Mesothelial cell of epicardium (in vitro differentiated cells): ENCODE data around the gene ZMYM3. TPM values are rescaled to one million over a fixed set of nuclear protein-coding genes. Genes with fewer than 3 reads are reported as not detected.

Experiments
- DNase-seq, 2 experiments: peaks; one replicate each; pipeline ENCODE4 v3.0.0; 2021; ENCODE audit warnings: low spot score in 2 of 2; ENCODE audit not compliant: unreplicated experiment in 2 of 2
- H3K27ac Mint-ChIP-seq: 2 replicates; pipeline ENCODE4 v1.8.0; 2021; ENCODE audit warnings: mixed read lengths
- H3K27me3 Mint-ChIP-seq: 2 replicates; pipeline ENCODE4 v1.8.0; 2021; ENCODE audit warnings: low read depth, mixed read lengths
- H3K36me3 Mint-ChIP-seq: 2 replicates; pipeline ENCODE4 v1.8.0; 2021; ENCODE audit warnings: mixed read lengths
- H3K4me1 Mint-ChIP-seq: 2 replicates; pipeline ENCODE4 v1.8.0; 2021; ENCODE audit warnings: mixed read lengths
- H3K4me3 Mint-ChIP-seq: 2 replicates; pipeline ENCODE4 v1.8.0; 2021; ENCODE audit warnings: mild to moderate bottlenecking, moderate library complexity, mixed read lengths
- H3K9me3 Mint-ChIP-seq: 2 replicates; pipeline ENCODE4 v1.8.0; 2021; ENCODE audit warnings: mixed read lengths
- CTCF ChIP-seq: fragments of 200-600 bp; sonication (generic); IDR thresholded peaks from one replicate; pipeline ENCODE4 v1.5.0; 2021; ENCODE audit warnings: antibody characterized with exemption; ENCODE audit not compliant: unreplicated experiment
- total RNA-seq: library from RNA; stranded (reverse); gene quantifications from 3 replicates; pipeline ENCODE4 v1.2.1, GENCODE V29; 2021

ZMYM3 gene
- total RNA-seq, 1 donor from 2014 or later = 97.6 TPM

- Mint-ChIP-seq H3K27me3 (no peaks in the 10 kb centered on the region), H3K36me3 (no peaks in the 10 kb centered on the region), H3K4me3 (no peak within 1 kb of the TSS), H3K27ac (no peak within 1 kb of the TSS), H3K9me3 (peaks cover 6% of the 10 kb centered on the region), H3K4me1 (peaks cover 7% of the 10 kb centered on the region)
- no peak for DNase-seq
- TF ChIP-seq CTCF = no peak
Measured at GRCh38 chrX:71222929-71223328, 31.0 kb downstream of the ZMYM3 start, which contains the start of gene GJB1. Gene GJB1, plus strand, starts transcription at chrX:71223224. Its CDS starts 484 bp downstream, at chrX:71223708.

DNA sequence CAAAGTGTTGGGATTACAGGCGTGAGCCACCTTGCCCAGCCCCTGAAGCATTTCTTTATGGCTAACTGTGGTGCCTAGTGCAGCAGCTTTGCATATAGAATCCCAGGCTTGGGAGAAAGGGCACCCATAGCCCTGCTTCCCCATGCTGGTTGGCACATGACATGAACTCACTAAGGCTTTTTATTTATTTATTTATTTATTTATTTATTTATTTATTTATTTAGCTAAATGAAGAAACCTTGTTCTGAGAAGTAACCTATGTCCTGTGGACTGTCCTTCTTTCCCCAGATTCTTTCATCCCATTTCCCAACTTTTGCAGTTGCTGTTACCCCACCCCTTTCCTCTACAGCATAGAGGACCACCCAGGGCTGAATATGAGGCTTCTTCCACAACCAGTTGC, 32.8 kb downstream of the ZMYM3 start:
- DNase-seq = no peak
- H3K4me1 Mint-ChIP-seq = peaks cover 7% of the 10 kb centered on the region
- peaks cover 13% of the 10 kb centered on the region for H3K9me3 Mint-ChIP-seq
- no peaks in the 10 kb centered on the region for H3K36me3 Mint-ChIP-seq
- TF ChIP-seq CTCF = no peak
- H3K4me3 Mint-ChIP-seq = no peak overlapping the region
- no peaks in the 10 kb centered on the region for H3K27me3 Mint-ChIP-seq
- H3K27ac Mint-ChIP-seq = no peak overlapping the region

DNA sequence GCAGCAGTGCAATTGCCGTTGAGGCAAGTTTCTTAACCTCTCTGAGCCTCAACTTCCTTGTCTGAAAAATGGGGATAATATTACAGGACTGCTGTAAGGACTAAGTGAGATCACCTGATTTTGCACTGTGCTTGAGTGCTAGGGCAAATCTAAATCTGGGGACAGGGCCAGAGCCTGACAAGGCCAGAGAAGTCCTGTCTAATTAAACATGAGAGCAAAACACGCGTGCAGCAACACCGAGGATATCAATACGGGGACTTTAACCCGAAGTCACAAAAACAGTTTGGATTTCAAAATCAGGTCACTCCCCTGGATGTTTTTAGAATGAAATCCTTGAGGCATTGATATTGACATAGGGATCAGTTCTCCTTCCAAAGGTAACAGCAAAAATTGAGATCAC, 36.6 kb downstream of the ZMYM3 start:
- no peaks in the 10 kb centered on the region for H3K27me3 Mint-ChIP-seq
- H3K27ac Mint-ChIP-seq = no peak overlapping the region
- no peaks in the 10 kb centered on the region for H3K4me1 Mint-ChIP-seq
- no peak for TF ChIP-seq CTCF
- no peaks in the 10 kb centered on the region for H3K36me3 Mint-ChIP-seq
- no peak for DNase-seq
- no peak overlapping the region for H3K4me3 Mint-ChIP-seq
- peaks cover 12% of the 10 kb centered on the region for H3K9me3 Mint-ChIP-seq

DNA sequence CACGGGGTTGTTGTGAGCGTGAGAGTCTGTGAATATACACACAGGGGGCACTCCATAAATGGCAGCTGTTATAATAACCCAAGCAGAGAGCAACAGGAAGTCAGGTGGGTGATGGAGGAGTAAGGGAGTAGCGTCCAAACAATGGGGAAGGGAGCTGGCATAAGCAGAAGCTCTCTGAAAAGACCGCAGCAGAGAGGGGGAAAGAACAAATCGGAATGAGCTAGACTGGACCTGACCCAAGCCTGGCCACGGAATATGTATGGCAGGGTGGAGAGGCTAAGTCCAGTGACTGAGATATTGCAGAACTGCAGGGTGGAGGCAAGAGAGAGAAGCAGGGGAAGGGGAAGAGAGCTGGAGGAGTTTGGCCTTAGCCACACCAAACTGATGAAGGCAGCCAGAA, 37.5 kb downstream of the ZMYM3 start:
- no peak overlapping the region for H3K27ac Mint-ChIP-seq
- no peaks in the 10 kb centered on the region for H3K36me3 Mint-ChIP-seq
- no peaks in the 10 kb centered on the region for H3K4me1 Mint-ChIP-seq
- H3K4me3 Mint-ChIP-seq = no peak overlapping the region
- no peaks in the 10 kb centered on the region for H3K27me3 Mint-ChIP-seq
- TF ChIP-seq CTCF = no peak
- DNase-seq = no peak
- peaks cover 12% of the 10 kb centered on the region for H3K9me3 Mint-ChIP-seq

DNA sequence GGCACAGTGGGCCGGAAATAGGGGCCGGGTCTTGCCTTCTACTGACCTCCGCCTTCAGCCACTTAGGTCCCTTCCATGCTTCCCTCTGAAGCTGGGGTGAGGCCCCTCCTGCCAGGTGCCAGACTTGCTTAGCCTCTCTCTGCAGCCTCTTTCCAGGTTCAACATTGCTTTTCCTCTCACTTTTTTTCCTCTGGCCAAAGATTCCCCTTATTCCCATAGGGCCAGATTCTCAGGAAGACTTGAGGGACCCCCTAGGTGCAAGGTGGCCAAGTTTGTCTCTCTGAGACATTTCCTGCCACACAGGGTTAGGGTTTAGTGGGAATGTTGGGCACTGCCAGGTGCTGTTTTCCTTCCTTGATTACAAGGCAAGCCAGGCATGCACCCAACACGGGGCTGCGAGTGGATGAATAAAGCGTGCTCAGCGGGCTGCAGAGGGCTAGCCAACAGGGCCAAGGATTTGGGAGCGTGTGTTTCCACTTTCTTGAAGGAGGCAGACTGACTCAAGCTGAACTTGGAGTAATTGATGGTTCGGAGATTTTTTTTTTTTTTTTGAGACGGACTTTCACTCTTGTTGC, 38.5 kb downstream of the ZMYM3 start:
- no peaks in the 10 kb centered on the region for H3K36me3 Mint-ChIP-seq
- peaks cover 19% of the 10 kb centered on the region for H3K9me3 Mint-ChIP-seq
- H3K4me3 Mint-ChIP-seq = no peak overlapping the region
- H3K4me1 Mint-ChIP-seq = no peaks in the 10 kb centered on the region
- no peaks in the 10 kb centered on the region for H3K27me3 Mint-ChIP-seq
- no peak overlapping the region for H3K27ac Mint-ChIP-seq
- no peak for TF ChIP-seq CTCF
- no peak for DNase-seq
